ENCODE data around the gene PLEKHG5.

- TF ChIP-seq CTCF (IDR thresholded peaks at IDR 0.05) (no peak), EP300 (IDR thresholded peaks at IDR 0.05) (no peak)
Measured at GRCh38 chr1:6501279-6501813, 9.9 kb upstream of the PLEKHG5 start.
